IMR-90 (cell line): ENCODE results near the gene AKAP9. TPM values are rescaled to one million over a fixed set of nuclear protein-coding genes. Genes with fewer than 3 reads are reported as not detected.

Experiments
- ATAC-seq: fragments of 200-7000 bp; cut with Tn5 transposase; 2 replicates; pipeline ENCODE4 v1.9.1; 2020; ENCODE audit warnings: low read depth, mild to moderate bottlenecking, moderate library complexity
- BruUV-seq: library from RNA; stranded (reverse); fragments of 400-500 nt; replicated peaks from 2 replicates; lab custom pipeline; 2021; lab: Mats Ljungman, UMichigan
- CTCF ChIA-PET: fragments of 300-600 bp; formaldehyde crosslinking; extraction: SDS; loops from one replicate; lab custom pipeline; 2021; ENCODE audit warnings: antibody characterized with exemption; lab: Yijun Ruan, JAX
- POLR2A ChIA-PET: fragments of 300-600 bp; sonication (Branson Sonifier 250); formaldehyde crosslinking; loops from one replicate; lab custom pipeline; 2022; ENCODE audit warnings: antibody characterized with exemption; ENCODE audit not compliant: unreplicated experiment; lab: Charles Lee
- DNase-seq: peaks from one replicate; pipeline ENCODE4 v3.0.0; 2013
- H2AFZ ChIP-seq: replicated peaks from 2 replicates; pipeline ENCODE3; 2013; ENCODE audit warnings: low read length, mild to moderate bottlenecking; ENCODE audit not compliant: poor library complexity
- H2AK5ac ChIP-seq: 2 replicates; pipeline ENCODE4 v1.6.1; 2013; ENCODE audit warnings: low read depth, low read length, inconsistent platforms
- H2AK9ac ChIP-seq: replicated peaks from 2 replicates; pipeline ENCODE3; 2013; ENCODE audit warnings: mild to moderate bottlenecking, low read depth, low read length, moderate library complexity; ENCODE audit not compliant: poor library complexity
- H2BK120ac ChIP-seq: 2 replicates; pipeline ENCODE4 v1.6.1; 2013; ENCODE audit warnings: low read depth, low read length, inconsistent platforms
- H2BK15ac ChIP-seq: 3 replicates; pipeline ENCODE4 v1.6.1; 2013; ENCODE audit warnings: low read depth, low read length, inconsistent platforms
- H2BK20ac ChIP-seq: 2 replicates; pipeline ENCODE4 v1.6.1; 2013; ENCODE audit warnings: low read depth, mild to moderate bottlenecking, inconsistent platforms, low read length, moderate library complexity
- H2BK5ac ChIP-seq: 2 replicates; pipeline ENCODE4 v1.6.1; 2013; ENCODE audit warnings: mild to moderate bottlenecking, low read depth, low read length, inconsistent platforms; ENCODE audit not compliant: poor library complexity, severe bottlenecking
- H3K14ac ChIP-seq: replicated peaks from 2 replicates; pipeline ENCODE4 v1.6.1; 2013; ENCODE audit warnings: low read depth, low read length, inconsistent platforms
- H3K18ac ChIP-seq: 2 replicates; pipeline ENCODE4 v1.6.1; 2013; ENCODE audit warnings: low read depth, low read length, control low read depth
- H3K23ac ChIP-seq: 2 replicates; pipeline ENCODE4 v1.6.1; 2013; ENCODE audit warnings: low read depth, low read length, inconsistent platforms
- H3K27ac ChIP-seq: 2 replicates; pipeline ENCODE4 v1.5.1; 2013; ENCODE audit warnings: mild to moderate bottlenecking, control low read depth, low read length; ENCODE audit not compliant: insufficient read depth
- H3K27me3 ChIP-seq: 2 replicates; pipeline ENCODE4 v1.6.1; 2013; ENCODE audit warnings: low read length; ENCODE audit not compliant: control insufficient read depth, insufficient read depth
- H3K36me3 ChIP-seq: 2 replicates; pipeline ENCODE4 v1.6.1; 2013; ENCODE audit warnings: low read length, mixed read lengths; ENCODE audit not compliant: control insufficient read depth, insufficient read depth
- H3K4ac ChIP-seq: 2 replicates; pipeline ENCODE4 v1.6.1; 2013; ENCODE audit warnings: low read depth, low read length, inconsistent platforms
- H3K4me1 ChIP-seq: 2 replicates; pipeline ENCODE4 v1.6.1; 2013; ENCODE audit warnings: low read length, mixed read lengths; ENCODE audit not compliant: control insufficient read depth, insufficient read depth
- H3K4me2 ChIP-seq: 2 replicates; pipeline ENCODE4 v1.6.1; 2013; ENCODE audit warnings: low read depth, mild to moderate bottlenecking, control low read depth, low read length, moderate library complexity
- H3K4me3 ChIP-seq: 2 replicates; pipeline ENCODE4 v1.5.1; 2013; ENCODE audit warnings: low read depth, mild to moderate bottlenecking, control low read depth, low read length, moderate library complexity; ENCODE audit not compliant: insufficient read depth
- H3K56ac ChIP-seq: 2 replicates; pipeline ENCODE4 v1.6.1; 2013; ENCODE audit warnings: low read length, inconsistent platforms; ENCODE audit not compliant: insufficient read depth; ENCODE audit errors: extremely low read depth
- H3K79me1 ChIP-seq, 2 experiments: 2 replicates each; pipeline ENCODE4 v1.6.1; 2013; ENCODE audit warnings: low read length in 2 of 2, inconsistent platforms in 1 of 2, low read depth in 1 of 2
- H3K9ac ChIP-seq: 2 replicates; pipeline ENCODE4 v1.6.1; 2013; ENCODE audit warnings: low read depth, low read length, control low read depth
- H3K9me1 ChIP-seq: 2 replicates; pipeline ENCODE4 v1.6.1; 2013; ENCODE audit warnings: low read length, inconsistent platforms; ENCODE audit not compliant: insufficient read depth
- H3K9me3 ChIP-seq: 2 replicates; pipeline ENCODE4 v1.6.1; 2013; ENCODE audit warnings: low read length; ENCODE audit not compliant: control insufficient read depth, insufficient read depth
- H4K20me1 ChIP-seq: 2 replicates; pipeline ENCODE4 v1.6.1; 2013; ENCODE audit warnings: low read length, inconsistent platforms; ENCODE audit not compliant: insufficient read depth
- H4K5ac ChIP-seq: 2 replicates; pipeline ENCODE4 v1.6.1; 2013; ENCODE audit warnings: mild to moderate bottlenecking, low read depth, low read length, control low read depth
- H4K8ac ChIP-seq, 2 experiments: 2 replicates each; pipeline ENCODE4 v1.6.1; 2013; ENCODE audit warnings: low read depth in 2 of 2, low read length in 2 of 2, control low read depth in 1 of 2, inconsistent platforms in 1 of 2
- H4K91ac ChIP-seq: 2 replicates; pipeline ENCODE4 v1.6.1; 2013; ENCODE audit warnings: low read depth, low read length, inconsistent platforms; ENCODE audit not compliant: insufficient read depth
- BHLHE40 ChIP-seq: fragments of 150-350 bp; IDR thresholded peaks from 2 replicates; pipeline ENCODE4 v1.6.1; 2016; ENCODE audit warnings: mild to moderate bottlenecking, low read depth, low read length
- CEBPB ChIP-seq: IDR thresholded peaks from 2 replicates; pipeline ENCODE4 v1.6.1; 2012; ENCODE audit warnings: low read depth, low read length, improper control_type of control experiment
- CHD1 ChIP-seq: IDR thresholded peaks from 2 replicates; pipeline ENCODE4 v1.6.1; 2012; ENCODE audit warnings: low read depth, low read length, improper control_type of control experiment
- FOS ChIP-seq: fragments of 150-350 bp; IDR thresholded peaks from 2 replicates; pipeline ENCODE4 v1.6.1; 2016; ENCODE audit warnings: low read depth, low read length
- MAZ ChIP-seq: IDR thresholded peaks from 2 replicates; pipeline ENCODE4 v1.6.1; 2012; ENCODE audit warnings: low read depth, mild to moderate bottlenecking, low read length, improper control_type of control experiment, moderate library complexity, borderline replicate concordance
- MXI1 ChIP-seq: IDR thresholded peaks from 2 replicates; pipeline ENCODE4 v1.6.1; 2012; ENCODE audit warnings: low read depth, mild to moderate bottlenecking, low read length, moderate library complexity, borderline replicate concordance
- NFE2L2 ChIP-seq: fragments of 150-350 bp; IDR thresholded peaks from 2 replicates; pipeline ENCODE4 v1.6.1; 2016; ENCODE audit warnings: low read depth, mild to moderate bottlenecking, low read length
- RAD21 ChIP-seq: IDR thresholded peaks from 2 replicates; pipeline ENCODE4 v1.6.1; 2012; ENCODE audit warnings: low read length, improper control_type of control experiment
- RCOR1 ChIP-seq: IDR thresholded peaks from 2 replicates; pipeline ENCODE4 v1.6.1; 2012; ENCODE audit warnings: mild to moderate bottlenecking, low read length, improper control_type of control experiment; ENCODE audit not compliant: insufficient replicate concordance
- RFX5 ChIP-seq: IDR thresholded peaks from 2 replicates; pipeline ENCODE4 v1.8.0; 2012; ENCODE audit warnings: low read depth, mild to moderate bottlenecking, low read length, moderate library complexity
- SMC3 ChIP-seq: fragments of 150-350 bp; IDR thresholded peaks from 2 replicates; pipeline ENCODE4 v1.6.1; 2016; ENCODE audit warnings: low read depth, mild to moderate bottlenecking, antibody characterized with exemption, low read length, moderate library complexity
- dilution Hi-C: fragments of 300-500 bp; cut with HindIII; formaldehyde crosslinking; loops from one replicate; pipeline ENCODE4 v1.14.3; 2018; ENCODE audit warnings: low sequenced_read_pairs; ENCODE audit not compliant: unreplicated experiment
- in situ Hi-C: fragments of 300-500 bp; cut with MboI; formaldehyde crosslinking; loops from 3 replicates; pipeline ENCODE4 v1.14.3; 2019; ENCODE audit warnings: low sequenced_read_pairs, inconsistent platforms, mixed read lengths
- intact Hi-C: fragments of 100-400 bp; cut with micrococcal nuclease; formaldehyde crosslinking; loops from 2 replicates; pipeline ENCODE4 v1.10.0; 2022
- polyA plus RNA-seq, 3 experiments: library from polyadenylated mRNA; depleted of rRNA; stranded (reverse); fragments of >200 nt; gene quantifications; 2 replicates each; pipeline ENCODE4 v1.2.3, GENCODE V29; 2012; ENCODE audit warnings: low replicate concordance in 1 of 3
- total RNA-seq: library from RNA; depleted of rRNA; stranded (reverse); fragments of >200 nt; gene quantifications from 2 replicates; pipeline ENCODE4 v1.2.3, GENCODE V29; 2012
- TF ChIP-seq, protein P1 (sequence below): fragments of 150-350 bp; IDR thresholded peaks from 2 replicates; pipeline ENCODE4 v1.6.1; 2016; ENCODE audit warnings: low read depth, mild to moderate bottlenecking, low read length, moderate library complexity, borderline replicate concordance
- TF ChIP-seq, protein P2 (sequence below): conservative IDR thresholded peaks from 2 replicates; pipeline ENCODE4 v1.5.1; 2012; ENCODE audit warnings: mild to moderate bottlenecking, low read depth, low read length, improper control_type of control experiment
- TF ChIP-seq, protein P3 (sequence below): fragments of 150-350 bp; IDR thresholded peaks from 2 replicates; pipeline ENCODE4 v1.6.1; 2017; ENCODE audit warnings: mild to moderate bottlenecking, antibody characterized with exemption, low read length, low read depth

The AKAP9 gene
- total and polyA plus RNA-seq, 2 of the 4 experiments (the other 2 are of a cell fraction), result 9.7 to 25.3 TPM

DNA sequence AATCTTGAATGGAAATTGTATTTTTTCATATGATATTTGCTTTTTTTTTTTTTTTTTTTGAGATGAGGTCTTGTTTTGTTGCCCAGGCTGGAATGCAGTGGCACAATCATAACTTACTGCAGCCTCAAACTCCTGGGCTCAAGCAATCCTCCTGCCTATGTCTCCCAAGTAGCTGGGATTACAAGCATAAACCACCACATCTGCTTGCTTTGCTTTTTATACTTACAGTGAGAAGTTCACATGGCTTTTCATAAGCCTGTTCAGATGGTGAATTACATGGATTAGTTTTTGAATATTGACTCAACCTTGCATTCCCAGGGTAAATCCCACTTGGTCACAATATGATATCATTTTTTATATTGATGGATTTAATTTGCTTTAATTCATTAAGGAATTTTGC lies 216.3 kb downstream of the AKAP9 start:
- dilution Hi-C loops (no loop called here), intact Hi-C loops (no loop called here), in situ Hi-C loops (no loop called here)
- Histone ChIP-seq H2BK15ac (no peak overlapping the region), H3K4me2 (no peak overlapping the region), H4K91ac (no peak overlapping the region), H3K9me1 (no peaks in the 10 kb centered on the region), H2BK120ac (no peak overlapping the region), H3K4me1 (peaks cover 9% of the 10 kb centered on the region; the same call in 1 of the 2 replicates), H2AK9ac (no peak overlapping the region), H3K4ac (no peak overlapping the region), H3K14ac (no peak overlapping the region), H3K27me3 (no peaks in the 10 kb centered on the region), H2BK20ac (no peak overlapping the region), H4K5ac (no peak overlapping the region), H3K9ac (no peak overlapping the region), H3K36me3 (no peaks in the 10 kb centered on the region), H3K18ac (no peak overlapping the region), H2BK5ac (no peak overlapping the region), H2AK5ac (no peak overlapping the region), H4K20me1 (no peaks in the 10 kb centered on the region), H3K27ac (no peak overlapping the region), H4K8ac (no peak overlapping the region), H3K9me3 (no peaks in the 10 kb centered on the region), H2AFZ (no peak overlapping the region), H3K4me3 (no peak overlapping the region), H3K79me1 (no peaks in the 10 kb centered on the region), H3K56ac (no peak overlapping the region), H3K23ac (no peak overlapping the region)
- DNase-seq (no peak), ATAC-seq (no peak)
- CTCF ChIA-PET, result interaction anchor here (1.1 kb wide), 1 partner anchor 13 kb away, joined by 8 read pairs; no protein-coding TSS in a partner anchor
- POLR2A ChIA-PET, result no interaction called here
- TF ChIP-seq, protein P1, sequence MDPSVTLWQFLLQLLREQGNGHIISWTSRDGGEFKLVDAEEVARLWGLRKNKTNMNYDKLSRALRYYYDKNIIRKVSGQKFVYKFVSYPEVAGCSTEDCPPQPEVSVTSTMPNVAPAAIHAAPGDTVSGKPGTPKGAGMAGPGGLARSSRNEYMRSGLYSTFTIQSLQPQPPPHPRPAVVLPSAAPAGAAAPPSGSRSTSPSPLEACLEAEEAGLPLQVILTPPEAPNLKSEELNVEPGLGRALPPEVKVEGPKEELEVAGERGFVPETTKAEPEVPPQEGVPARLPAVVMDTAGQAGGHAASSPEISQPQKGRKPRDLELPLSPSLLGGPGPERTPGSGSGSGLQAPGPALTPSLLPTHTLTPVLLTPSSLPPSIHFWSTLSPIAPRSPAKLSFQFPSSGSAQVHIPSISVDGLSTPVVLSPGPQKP, result no peak
- TF ChIP-seq, protein P2, sequence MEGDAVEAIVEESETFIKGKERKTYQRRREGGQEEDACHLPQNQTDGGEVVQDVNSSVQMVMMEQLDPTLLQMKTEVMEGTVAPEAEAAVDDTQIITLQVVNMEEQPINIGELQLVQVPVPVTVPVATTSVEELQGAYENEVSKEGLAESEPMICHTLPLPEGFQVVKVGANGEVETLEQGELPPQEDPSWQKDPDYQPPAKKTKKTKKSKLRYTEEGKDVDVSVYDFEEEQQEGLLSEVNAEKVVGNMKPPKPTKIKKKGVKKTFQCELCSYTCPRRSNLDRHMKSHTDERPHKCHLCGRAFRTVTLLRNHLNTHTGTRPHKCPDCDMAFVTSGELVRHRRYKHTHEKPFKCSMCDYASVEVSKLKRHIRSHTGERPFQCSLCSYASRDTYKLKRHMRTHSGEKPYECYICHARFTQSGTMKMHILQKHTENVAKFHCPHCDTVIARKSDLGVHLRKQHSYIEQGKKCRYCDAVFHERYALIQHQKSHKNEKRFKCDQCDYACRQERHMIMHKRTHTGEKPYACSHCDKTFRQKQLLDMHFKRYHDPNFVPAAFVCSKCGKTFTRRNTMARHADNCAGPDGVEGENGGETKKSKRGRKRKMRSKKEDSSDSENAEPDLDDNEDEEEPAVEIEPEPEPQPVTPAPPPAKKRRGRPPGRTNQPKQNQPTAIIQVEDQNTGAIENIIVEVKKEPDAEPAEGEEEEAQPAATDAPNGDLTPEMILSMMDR, result no peak
- no peak for TF ChIP-seq NFE2L2
- TF ChIP-seq RFX5, result no peak
- TF ChIP-seq CHD1, result no peak
- TF ChIP-seq BHLHE40, result no peak
- TF ChIP-seq, protein P3, sequence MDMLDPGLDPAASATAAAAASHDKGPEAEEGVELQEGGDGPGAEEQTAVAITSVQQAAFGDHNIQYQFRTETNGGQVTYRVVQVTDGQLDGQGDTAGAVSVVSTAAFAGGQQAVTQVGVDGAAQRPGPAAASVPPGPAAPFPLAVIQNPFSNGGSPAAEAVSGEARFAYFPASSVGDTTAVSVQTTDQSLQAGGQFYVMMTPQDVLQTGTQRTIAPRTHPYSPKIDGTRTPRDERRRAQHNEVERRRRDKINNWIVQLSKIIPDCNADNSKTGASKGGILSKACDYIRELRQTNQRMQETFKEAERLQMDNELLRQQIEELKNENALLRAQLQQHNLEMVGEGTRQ, result no peak
- TF ChIP-seq CEBPB, result no peak
- no peak for TF ChIP-seq FOS
- no peak for TF ChIP-seq MAZ
- no peak for TF ChIP-seq RCOR1
- TF ChIP-seq SMC3, result no peak
- no peak for TF ChIP-seq RAD21
- TF ChIP-seq MXI1, result no peak
- no TSS peak for BruUV-seq
